COLO668 (cell line): Measurements from ENCODE around the gene CFH.
"Not testable (repeated sequence)": the region's sequence is repeated elsewhere in the genome, so short reads cannot be mapped to it uniquely, and the experiment has no call there.

Experiments
- DNase-seq: peaks from one replicate; lab custom pipeline; 2025; ENCODE audit not compliant: unreplicated experiment; lab: John Stamatoyannopoulos, UW

Gene CFH

GRCh38 chr1:196765019-196765740 lies 113.3 kb downstream of the CFH start:
- DNase-seq, result not testable (repeated sequence)

- DNase-seq, result not testable (repeated sequence)
These were observed 118.0 kb downstream of the CFH start for GRCh38 chr1:196769823-196770222.

- no peak for DNase-seq
These were observed 121.9 kb downstream of the CFH start for GRCh38 chr1:196773713-196774112.

- no peak for DNase-seq
These were observed 122.3 kb downstream of the CFH start for GRCh38 chr1:196774175-196774574.

GRCh38 chr1:196774603-196775002 lies 122.8 kb downstream of the CFH start, which contains the start of gene CFHR3:
Gene CFHR3, plus strand, starts transcription at chr1:196774840. Its CDS starts 47 bp downstream, at chr1:196774887.
- DNase-seq, result no peak

GRCh38 chr1:196777603-196778002 lies 125.8 kb downstream of the CFH start:
- DNase-seq, result no peak

GRCh38 chr1:196779093-196779492 lies 127.2 kb downstream of the CFH start:
- DNase-seq, result no peak

- not testable (repeated sequence) for DNase-seq
These were observed 139.4 kb downstream of the CFH start for GRCh38 chr1:196791252-196791651.

- peak; percentile 78 for DNase-seq
These were observed 142.3 kb downstream of the CFH start for GRCh38 chr1:196794103-196794502.
